Measurements from ENCODE around the gene PARD6A. TPM values are rescaled to one million over a fixed set of nuclear protein-coding genes. Genes with fewer than 3 reads are reported as not detected.

The PARD6A gene
- total and polyA plus RNA-seq, 2 of the 4 experiments (the other 2 are of a cell fraction) = 0.36 to 0.55 TPM

- peaks cover 9% of the 10 kb centered on the region for H4K20me1 ChIP-seq (ENCODE audit: insufficient read depth, low read length)
- in situ Hi-C loops (cut with MboI; ENCODE audit: low sequenced_read_pairs) (no loop called here), dilution Hi-C loops (cut with HindIII; ENCODE audit: low sequenced_read_pairs, unreplicated experiment) (no loop called here), intact Hi-C loops (cut with micrococcal nuclease) (no loop called here)
- no peak overlapping the region for H2BK15ac ChIP-seq (ENCODE audit: low read depth, low read length)
- H3K4me3 ChIP-seq (ENCODE audit: insufficient read depth, low read depth, low read length) = no peak overlapping the region
- no peaks in the 10 kb centered on the region for H3K79me1 ChIP-seq (ENCODE audit: low read depth in 1 of 2, low read length in 2 of 2)
- no peaks in the 10 kb centered on the region for H3K9me3 ChIP-seq (ENCODE audit: control insufficient read depth, insufficient read depth, low read length)
- H3K14ac ChIP-seq (replicated peaks; ENCODE audit: low read depth, low read length) = no peak overlapping the region
- ATAC-seq (ENCODE audit: low read depth) = no peak
- TF ChIP-seq POLR2A (IDR thresholded peaks at IDR 0.05; ENCODE audit: low read depth, low read length) = no peak
- TF ChIP-seq BHLHE40 (IDR thresholded peaks at IDR 0.05; ENCODE audit: low read depth, low read length) = no peak
- no peak for TF ChIP-seq RCOR1 (IDR thresholded peaks at IDR 0.05; ENCODE audit: insufficient replicate concordance, low read length)
- TF ChIP-seq MXI1 (IDR thresholded peaks at IDR 0.05; ENCODE audit: borderline replicate concordance, low read depth, low read length) = no peak
- TF ChIP-seq SMC3 (IDR thresholded peaks at IDR 0.05; ENCODE audit: low read depth, low read length) = no peak
- no peak for TF ChIP-seq USF2 (IDR thresholded peaks at IDR 0.05; ENCODE audit: low read depth, low read length)
- TF ChIP-seq FOS (IDR thresholded peaks at IDR 0.05; ENCODE audit: low read depth, low read length) = no peak
- no peak for TF ChIP-seq RFX5 (IDR thresholded peaks at IDR 0.05; ENCODE audit: low read depth, low read length)
- no peak for TF ChIP-seq MAZ (IDR thresholded peaks at IDR 0.05; ENCODE audit: borderline replicate concordance, low read depth, low read length)
- no peak for TF ChIP-seq CHD1 (IDR thresholded peaks at IDR 0.05; ENCODE audit: low read depth, low read length)
- no peak for TF ChIP-seq RAD21 (IDR thresholded peaks at IDR 0.05; ENCODE audit: low read length)
- TF ChIP-seq MAFK (IDR thresholded peaks at IDR 0.05; ENCODE audit: low read depth, low read length) = no peak
- no peak for TF ChIP-seq CEBPB (IDR thresholded peaks at IDR 0.05; ENCODE audit: low read depth, low read length)
- TF ChIP-seq ELK1 (IDR thresholded peaks at IDR 0.05; ENCODE audit: borderline replicate concordance, low read depth, low read length) = no peak
- no peak for TF ChIP-seq CTCF (conservative IDR thresholded peaks at IDR 0.05; ENCODE audit: low read depth, low read length)
- no peak overlapping the region for H2AK5ac ChIP-seq (ENCODE audit: low read depth, low read length)
- ChIA-PET CTCF (no interaction called here), POLR2A (ENCODE audit: unreplicated experiment) (no interaction called here)
- H3K18ac ChIP-seq (ENCODE audit: low read depth, low read length) = no peak overlapping the region
- H3K23ac ChIP-seq (ENCODE audit: low read depth, low read length) = no peak overlapping the region
- no peak overlapping the region for H3K56ac ChIP-seq (ENCODE audit: extremely low read depth, insufficient read depth, low read length)
- H3K9ac ChIP-seq (ENCODE audit: low read depth, low read length) = no peak overlapping the region
- no peak overlapping the region for H2BK120ac ChIP-seq (ENCODE audit: low read depth, low read length)
- peaks cover 79% of the 10 kb centered on the region for H3K27me3 ChIP-seq (ENCODE audit: control insufficient read depth, insufficient read depth, low read length)
- no peak overlapping the region for H2AFZ ChIP-seq (replicated peaks; ENCODE audit: low read length, poor library complexity)
- no peak for DNase-seq
- H4K91ac ChIP-seq (ENCODE audit: insufficient read depth, low read depth, low read length) = no peak overlapping the region
- H2BK5ac ChIP-seq (ENCODE audit: low read depth, low read length, poor library complexity, severe bottlenecking) = no peak overlapping the region
- no peaks in the 10 kb centered on the region for H3K4me1 ChIP-seq (ENCODE audit: control insufficient read depth, insufficient read depth, low read length)
- 16% methylated on average over 30 of the region's 65 CpGs; no CpG with 5 or more reads in 1 of the 2 experiments for WGBS, 2 experiments (ENCODE audit: extremely low coverage in 2 of 2, insufficient read length in 1 of 2)
- H3K27ac ChIP-seq (ENCODE audit: insufficient read depth, low read length) = no peak overlapping the region
- H3K4ac ChIP-seq (ENCODE audit: low read depth, low read length) = no peak overlapping the region
- H2BK20ac ChIP-seq (ENCODE audit: low read depth, low read length) = no peak overlapping the region
- no peak overlapping the region for H4K5ac ChIP-seq (ENCODE audit: low read depth, low read length)
- H2AK9ac ChIP-seq (replicated peaks; ENCODE audit: low read depth, low read length, poor library complexity) = no peak overlapping the region
- no peak overlapping the region for H3K4me2 ChIP-seq (ENCODE audit: low read depth, low read length)
- no peaks in the 10 kb centered on the region for H3K9me1 ChIP-seq (ENCODE audit: insufficient read depth, low read length)
- H4K8ac ChIP-seq (ENCODE audit: low read depth in 2 of 2, low read length in 2 of 2) = no peak overlapping the region
- BruUV-seq (replicated peaks) = no TSS peak
- H3K36me3 ChIP-seq (ENCODE audit: control insufficient read depth, insufficient read depth, low read length) = no peaks in the 10 kb centered on the region
Measured at GRCh38 chr16:67648088-67648763, 12.5 kb upstream of the PARD6A start.

All from IMR-90 (cell line).